GM12878 (cell line): Measurements from ENCODE around the gene STXBP5.

Experiments
- NFYB ChIP-seq: IDR thresholded peaks from 2 replicates; pipeline ENCODE4 v1.6.1; 2011; ENCODE audit warnings: low read depth, mild to moderate bottlenecking, low read length, improper control_type of control experiment, moderate library complexity; ENCODE audit not compliant: insufficient read depth
- TF ChIP-seq, protein P1 (sequence below): IDR thresholded peaks from 2 replicates; pipeline ENCODE4 v1.6.1; 2012; ENCODE audit warnings: low read length, inconsistent platforms

- TF ChIP-seq NFYB: no peak
- TF ChIP-seq, protein P1, sequence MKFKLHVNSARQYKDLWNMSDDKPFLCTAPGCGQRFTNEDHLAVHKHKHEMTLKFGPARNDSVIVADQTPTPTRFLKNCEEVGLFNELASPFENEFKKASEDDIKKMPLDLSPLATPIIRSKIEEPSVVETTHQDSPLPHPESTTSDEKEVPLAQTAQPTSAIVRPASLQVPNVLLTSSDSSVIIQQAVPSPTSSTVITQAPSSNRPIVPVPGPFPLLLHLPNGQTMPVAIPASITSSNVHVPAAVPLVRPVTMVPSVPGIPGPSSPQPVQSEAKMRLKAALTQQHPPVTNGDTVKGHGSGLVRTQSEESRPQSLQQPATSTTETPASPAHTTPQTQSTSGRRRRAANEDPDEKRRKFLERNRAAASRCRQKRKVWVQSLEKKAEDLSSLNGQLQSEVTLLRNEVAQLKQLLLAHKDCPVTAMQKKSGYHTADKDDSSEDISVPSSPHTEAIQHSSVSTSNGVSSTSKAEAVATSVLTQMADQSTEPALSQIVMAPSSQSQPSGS: no peak
These were observed 74.7 kb downstream of the STXBP5 start for GRCh38 chr6:147278891-147279290.
